Lung (tissue), 12 donors: Measurements from ENCODE around the gene RNF10. TPM values are rescaled to one million over a fixed set of nuclear protein-coding genes. Genes with fewer than 3 reads are reported as not detected.
A peak's percentile ranks its signal among the peaks of the same experiment; 100 is the strongest.

Experiments used
- ATAC-seq: fragments of 200-7000 bp; cut with Tn5 transposase; one replicate; pipeline ENCODE4 v1.9.1; 2020; ENCODE audit warnings: moderate number of reproducible peaks; ENCODE audit not compliant: insufficient read depth, low FRiP score
- DNase-seq, 3 donors: peaks; one replicate each; pipeline ENCODE4 v3.0.0-alpha.2; 2013 to 2017
- H3K27ac ChIP-seq, 2 donors: one replicate each; pipeline ENCODE4 v1.5.1; 2013; ENCODE audit warnings: mild to moderate bottlenecking in 2 of 2, moderate library complexity in 2 of 2, control low read depth in 1 of 2, inconsistent platforms in 1 of 2, low read depth in 1 of 2, low read length in 1 of 2
- H3K27me3 ChIP-seq, 3 donors: one replicate each; pipeline ENCODE4 v1.5.1; 2013; ENCODE audit warnings: low read length in 2 of 3; ENCODE audit not compliant: control insufficient read depth in 3 of 3, insufficient read depth in 3 of 3
- H3K36me3 ChIP-seq, 4 donors: one replicate each; pipeline ENCODE4 v1.5.1; 2013; ENCODE audit warnings: low read length in 4 of 4, mild to moderate bottlenecking in 1 of 4, moderate library complexity in 1 of 4; ENCODE audit not compliant: control insufficient read depth in 4 of 4, insufficient read depth in 4 of 4
- H3K4me1 ChIP-seq, 5 donors: one replicate each; pipeline ENCODE4 v1.5.1; 2013; ENCODE audit warnings: low read length in 5 of 5, mild to moderate bottlenecking in 2 of 5, moderate library complexity in 1 of 5; ENCODE audit not compliant: control insufficient read depth in 5 of 5, insufficient read depth in 5 of 5
- H3K4me3 ChIP-seq: one replicate; pipeline ENCODE4 v1.5.1; 2013; ENCODE audit warnings: mild to moderate bottlenecking, control low read depth, moderate library complexity
- H3K9ac ChIP-seq, 2 donors: one replicate each; pipeline ENCODE4 v1.5.1; 2013; ENCODE audit warnings: low read length in 2 of 2, control low read depth in 1 of 2; ENCODE audit not compliant: insufficient read depth in 1 of 2
- H3K9me3 ChIP-seq, 4 donors: one replicate each; pipeline ENCODE4 v1.5.1; 2013; ENCODE audit warnings: low read length in 3 of 4, mild to moderate bottlenecking in 1 of 4, moderate library complexity in 1 of 4; ENCODE audit not compliant: control insufficient read depth in 4 of 4, insufficient read depth in 3 of 4
- CTCF ChIP-seq: IDR thresholded peaks from 2 replicates; pipeline ENCODE4 v1.5.1; 2012; ENCODE audit warnings: mild to moderate bottlenecking; ENCODE audit errors: control extremely low read depth, extremely low read depth
- WGBS, 2 donors: extraction: QIAGEN DNeasy Blood & Tissue Kit; methylation state at CpG; one replicate each; pipeline ENCODE4 v1.1.7; 2013; 5-methylcytosine and 5-hydroxymethylcytosine counted together
- polyA plus RNA-seq, 2 donors: library from polyadenylated mRNA; stranded (reverse); fragments of 200-250 nt; gene quantifications; one replicate each; pipeline ENCODE4 v1.2.1, GENCODE V29; 2013
- total RNA-seq, 2 donors: library from RNA; depleted of rRNA in 1 of 2; stranded (reverse); fragments of >200 nt in 1 of 2; gene quantifications; one replicate each; pipeline ENCODE4 v1.2.1, GENCODE V29; 2014 to 2021
- donor health status: control.
- donor health status: control.
- donor health status: Bipolar disorder and iron deficiency.
- donor health status: healthy.
- donor health status: DM: yes; HTN: yes; CAD: no.

RNF10 gene
- total and polyA plus RNA-seq, 4 donors, result 112 to 207 (median 175) TPM

GRCh38 chr12:120490833-120491512, 43.2 kb upstream of the RNF10 start:
- ATAC-seq, result no peak
- WGBS, 2 donors, result 94 to 95% methylated on average over 2 of the region's 2 CpGs
- Histone ChIP-seq H3K27ac (no peak overlapping the region), H3K4me1 (peaks cover 0 to 9% (median 5%) of the 10 kb centered on the region in 5 donors), H3K9me3 (no peaks in the 10 kb centered on the region), H3K27me3 (no peaks in the 10 kb centered on the region), H3K4me3 (no peak overlapping the region), H3K36me3 (peaks cover 0 to 9% (median 5%) of the 10 kb centered on the region in 4 donors), H3K9ac (no peak overlapping the region)
- no peak for DNase-seq
- no peak for TF ChIP-seq CTCF

- TF ChIP-seq CTCF, result no peak
- Histone ChIP-seq H3K4me1 (peaks cover 0 to 24% (median 12%) of the 10 kb centered on the region in 5 donors), H3K27me3 (no peaks in the 10 kb centered on the region), H3K9me3 (no peaks in the 10 kb centered on the region), H3K4me3 (peak overlapping the region; percentile 64), H3K9ac (peak overlapping the region; percentile 54 to 73), H3K36me3 (peaks cover 2 to 23% (median 14%) of the 10 kb centered on the region in 4 donors), H3K27ac (peak overlapping the region in 1 of 2 donors; percentile 42)
- ATAC-seq (no peak), DNase-seq (peak in 2 of 3 donors; percentile 19 to 43)
- 25 to 30% methylated on average over 17 of the region's 17 CpGs for WGBS, 2 donors
Measured at GRCh38 chr12:120495186-120495730, 38.9 kb upstream of the RNF10 start.

DNA sequence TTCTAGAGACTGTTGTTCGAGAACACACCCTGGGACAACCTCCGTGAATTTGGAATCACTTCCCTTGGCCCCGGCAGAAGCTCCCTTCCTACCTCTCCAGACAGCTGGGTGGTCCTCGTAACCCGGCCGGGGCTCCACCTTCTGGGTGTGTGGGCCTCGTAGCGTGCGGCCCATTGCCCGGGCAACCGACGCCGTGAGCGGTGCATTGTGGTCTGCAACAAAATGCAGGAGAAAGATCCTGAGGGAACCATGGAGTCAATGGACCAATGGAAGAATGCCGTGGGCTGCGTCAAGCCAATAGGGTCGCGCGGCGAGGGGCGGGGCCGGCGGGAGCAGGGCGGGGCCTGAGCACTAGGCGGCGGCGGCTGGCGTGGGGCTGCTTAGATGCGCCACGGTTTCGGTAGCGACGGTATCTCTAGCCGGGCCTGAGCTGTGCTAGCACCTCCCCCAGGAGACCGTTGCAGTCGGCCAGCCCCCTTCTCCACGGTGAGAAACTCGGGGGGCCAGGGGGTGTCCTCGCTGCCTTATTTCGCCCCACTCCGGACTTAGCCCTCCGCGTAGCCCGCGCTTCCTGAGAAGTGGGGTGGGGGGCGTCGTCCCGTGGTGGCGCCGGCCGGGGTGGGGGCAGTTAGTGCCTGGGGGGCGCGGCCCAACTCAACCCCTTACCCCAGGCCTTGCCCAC, 38.3 kb upstream of the RNF10 start, which contains the start of gene DYNLL1:
TSS of gene DYNLL1 (plus strand) at position 383 of the 682 bp plus-strand sequence. CDS start 309 bp downstream, outside the sequence.
- 1% methylated on average over 50 to 53 of the region's 53 CpGs for WGBS, 2 donors
- Histone ChIP-seq H3K27me3 (no peaks in the 10 kb centered on the region), H3K4me1 (peaks cover 0 to 28% (median 12%) of the 10 kb centered on the region in 5 donors), H3K9ac (peak within 1 kb of the TSS; percentile 56 to 73), H3K9me3 (no peaks in the 10 kb centered on the region), H3K27ac (peak within 1 kb of the TSS; percentile 71 to 92), H3K36me3 (peaks cover 3 to 28% (median 18%) of the 10 kb centered on the region in 4 donors), H3K4me3 (peak within 1 kb of the TSS; percentile 89)
- DNase-seq, result peak; percentile 97 to 98 (median 97)
- no peak for TF ChIP-seq CTCF
- peak; percentile 98 for ATAC-seq
